Measurements from ENCODE around the gene DGKH. TPM values are rescaled to one million over a fixed set of nuclear protein-coding genes. Genes with fewer than 3 reads are reported as not detected.

Gene DGKH
- total RNA-seq, 1 donor from 2014 or later, result 17.9 TPM

- no peak overlapping the region for H3K4me3 ChIP-seq (ENCODE audit: low read depth, low read length)
- H3K36me3 ChIP-seq (ENCODE audit: control insufficient read depth, insufficient read depth, low read length), result no peaks in the 10 kb centered on the region
- H3K27me3 ChIP-seq (ENCODE audit: control insufficient read depth, insufficient read depth, low read length), result no peaks in the 10 kb centered on the region
- DNase-seq (ENCODE audit: low read depth), result no peak
- no peak for TF ChIP-seq CTCF (IDR thresholded peaks at IDR 0.05; ENCODE audit: insufficient read depth, low read length, poor library complexity, severe bottlenecking)
Measured at GRCh38 chr13:42255886-42256285, 207.4 kb downstream of the DGKH start.

GRCh38 chr13:42258747-42259146 lies 210.3 kb downstream of the DGKH start:
- Histone ChIP-seq H3K27me3 (ENCODE audit: control insufficient read depth, insufficient read depth, low read length) (no peaks in the 10 kb centered on the region), H3K36me3 (ENCODE audit: control insufficient read depth, insufficient read depth, low read length) (no peaks in the 10 kb centered on the region), H3K4me3 (ENCODE audit: low read depth, low read length) (no peak overlapping the region)
- DNase-seq (ENCODE audit: low read depth), result no peak
- TF ChIP-seq CTCF (IDR thresholded peaks at IDR 0.05; ENCODE audit: insufficient read depth, low read length, poor library complexity, severe bottlenecking), result no peak

- DNase-seq (ENCODE audit: low read depth), result no peak
- no peak overlapping the region for H3K4me3 ChIP-seq (ENCODE audit: low read depth, low read length)
- TF ChIP-seq CTCF (IDR thresholded peaks at IDR 0.05; ENCODE audit: insufficient read depth, low read length, poor library complexity, severe bottlenecking), result no peak
- H3K36me3 ChIP-seq (ENCODE audit: control insufficient read depth, insufficient read depth, low read length), result no peaks in the 10 kb centered on the region
- no peaks in the 10 kb centered on the region for H3K27me3 ChIP-seq (ENCODE audit: control insufficient read depth, insufficient read depth, low read length)
Measured at GRCh38 chr13:42259515-42259914, 211.1 kb downstream of the DGKH start.

GRCh38 chr13:42260903-42261654 lies 212.6 kb downstream of the DGKH start:
- H3K4me3 ChIP-seq (ENCODE audit: low read depth, low read length), result no peak overlapping the region
- no peaks in the 10 kb centered on the region for H3K36me3 ChIP-seq (ENCODE audit: control insufficient read depth, insufficient read depth, low read length)
- H3K27me3 ChIP-seq (ENCODE audit: control insufficient read depth, insufficient read depth, low read length), result no peaks in the 10 kb centered on the region
- DNase-seq (ENCODE audit: low read depth), result no peak
- TF ChIP-seq CTCF (IDR thresholded peaks at IDR 0.05; ENCODE audit: insufficient read depth, low read length, poor library complexity, severe bottlenecking), result no peak

GRCh38 chr13:42266473-42266872 lies 218.0 kb downstream of the DGKH start:
- no peak for TF ChIP-seq CTCF (IDR thresholded peaks at IDR 0.05; ENCODE audit: insufficient read depth, low read length, poor library complexity, severe bottlenecking)
- no peak for DNase-seq (ENCODE audit: low read depth)
- no peak overlapping the region for H3K4me3 ChIP-seq (ENCODE audit: low read depth, low read length)
- no peaks in the 10 kb centered on the region for H3K36me3 ChIP-seq (ENCODE audit: control insufficient read depth, insufficient read depth, low read length)
- H3K27me3 ChIP-seq (ENCODE audit: control insufficient read depth, insufficient read depth, low read length), result no peaks in the 10 kb centered on the region

All from kidney epithelial cell (primary cell).